SK-N-SH (cell line): ENCODE measurements around the gene TOP3B. TPM values are rescaled to one million over a fixed set of nuclear protein-coding genes. Genes with fewer than 3 reads are reported as not detected.

Experiments used
- CTCF ChIA-PET: fragments of 300-600, 350-600 bp; formaldehyde crosslinking; extraction: SDS; loops from one replicate; lab custom pipeline; 2021; lab: Yijun Ruan, JAX
- POLR2A ChIA-PET: fragments of 350-600 bp; sonication (Branson Sonifier 250); formaldehyde crosslinking; extraction: SDS; loops from one replicate; lab custom pipeline; 2020; ENCODE audit warnings: antibody characterized with exemption, inconsistent platforms; lab: Yijun Ruan, JAX
- DNase-seq: peaks from one replicate; pipeline ENCODE4 v3.0.0; 2012
- H2AFZ ChIP-seq: fragments of 200-600 bp; sonication (generic); 2 replicates; pipeline ENCODE4 v1.8.1; 2016; ENCODE audit warnings: antibody characterized with exemption, mild to moderate bottlenecking, low read depth
- H3F3A ChIP-seq: fragments of 200-600 bp; sonication (generic); replicated peaks from 2 replicates; pipeline ENCODE3; 2016; ENCODE audit warnings: antibody characterized with exemption, mild to moderate bottlenecking; ENCODE audit not compliant: insufficient read depth
- H3K27ac ChIP-seq, 2 experiments: fragments of 200-500 bp in 1 of 2; fragments of 200-600 bp in 1 of 2; sonication (Bioruptor generic) in 1 of 2; sonication (generic), shearing (Covaris generic) in 1 of 2; 2 replicates each; pipeline versions ENCODE4 v1.5.1 to v1.6.1; 2014 to 2016; ENCODE audit warnings: low read depth in 2 of 2, inconsistent platforms in 1 of 2, low read length in 1 of 2, mild to moderate bottlenecking in 1 of 2, mixed read lengths in 1 of 2
- H3K27me3 ChIP-seq: fragments of 200-600 bp; sonication (generic), shearing (Covaris generic); 2 replicates; pipeline ENCODE4 v1.6.1; 2016; ENCODE audit warnings: mixed run types; ENCODE audit not compliant: insufficient read depth
- H3K36me3 ChIP-seq, 2 experiments: fragments of 200-500 bp in 1 of 2; fragments of 200-600 bp in 1 of 2; sonication (Bioruptor generic) in 1 of 2; sonication (generic) in 1 of 2; replicated peaks in 1 of 2; 2 replicates each; pipeline versions ENCODE3 to v1.5.1; 2014 to 2016; ENCODE audit warnings: low read length in 1 of 2, mild to moderate bottlenecking in 1 of 2; ENCODE audit not compliant: insufficient read depth in 2 of 2, control insufficient read depth in 1 of 2
- H3K4me1 ChIP-seq, 2 experiments: fragments of 200-500 bp in 1 of 2; fragments of 200-600 bp in 1 of 2; sonication (Bioruptor generic) in 1 of 2; sonication (generic), shearing (Covaris generic) in 1 of 2; 2 replicates each; pipeline versions ENCODE4 v1.5.1 to v1.6.1; 2014 to 2016; ENCODE audit warnings: low read depth in 1 of 2, low read length in 1 of 2, mixed run types in 1 of 2; ENCODE audit not compliant: insufficient read depth in 2 of 2, control insufficient read depth in 1 of 2
- H3K4me2 ChIP-seq: fragments of 200-600 bp; sonication (generic), shearing (Covaris generic); 2 replicates; pipeline ENCODE4 v1.6.1; 2017; ENCODE audit warnings: mixed run types
- H3K4me3 ChIP-seq, 2 experiments: fragments of 200-500 bp in 1 of 2; fragments of 200-600 bp in 1 of 2; sonication (Bioruptor generic) in 1 of 2; sonication (generic), shearing (Covaris generic) in 1 of 2; 2 replicates each; pipeline versions ENCODE4 v1.5.1 to v1.8.1; 2014 to 2016; ENCODE audit warnings: low read depth in 2 of 2, inconsistent platforms in 1 of 2, low read length in 1 of 2, mild to moderate bottlenecking in 1 of 2, mixed read lengths in 1 of 2, moderate library complexity in 1 of 2
- H3K79me2 ChIP-seq: fragments of 200-600 bp; sonication (generic); 2 replicates; pipeline ENCODE4 v1.8.1; 2017; ENCODE audit warnings: mild to moderate bottlenecking; ENCODE audit not compliant: insufficient read depth
- H3K9ac ChIP-seq: fragments of 200-600 bp; sonication (generic); 2 replicates; pipeline ENCODE4 v1.6.1; 2017; ENCODE audit warnings: mixed run types
- H3K9me2 ChIP-seq: fragments of 200-600 bp; sonication (generic); 2 replicates; pipeline ENCODE4 v1.6.1; 2017; ENCODE audit warnings: mixed run types
- H3K9me3 ChIP-seq: fragments of 200-600 bp; sonication (generic); 2 replicates; pipeline ENCODE4 v1.6.1; 2017; ENCODE audit warnings: mixed run types, mild to moderate bottlenecking, moderate library complexity
- H4K20me1 ChIP-seq: fragments of 200-600 bp; sonication (generic); 2 replicates; pipeline ENCODE4 v1.6.1; 2017; ENCODE audit warnings: mild to moderate bottlenecking, mixed run types; ENCODE audit not compliant: insufficient read depth
- CHD2 ChIP-seq: fragments of 150-350 bp; IDR thresholded peaks from 2 replicates; pipeline ENCODE4 v1.6.1; 2018; ENCODE audit warnings: low read length; ENCODE audit not compliant: partially characterized antibody
- EP300 ChIP-seq, 2 experiments: IDR thresholded peaks; 2 replicates each; pipeline versions ENCODE4 v1.4.0 to v1.6.1; 2012; ENCODE audit warnings: borderline replicate concordance in 1 of 2, low read depth in 1 of 2, low read length in 1 of 2
- FOSL2 ChIP-seq: IDR thresholded peaks from 2 replicates; pipeline ENCODE4 v1.4.0; 2012; ENCODE audit warnings: low read depth, mild to moderate bottlenecking, moderate library complexity, borderline replicate concordance
- MXI1 ChIP-seq: IDR thresholded peaks from 2 replicates; pipeline ENCODE4 v1.6.1; 2012; ENCODE audit warnings: mild to moderate bottlenecking, low read depth, low read length, improper control_type of control experiment
- PBX3 ChIP-seq: IDR thresholded peaks from 2 replicates; pipeline ENCODE4; 2012
- POLR2AphosphoS5 ChIP-seq: IDR thresholded peaks from 2 replicates; pipeline ENCODE4 v1.6.1; 2012; ENCODE audit warnings: low read depth, low read length
- RAD21 ChIP-seq: IDR thresholded peaks from 2 replicates; pipeline ENCODE4 v1.6.1; 2012; ENCODE audit warnings: mild to moderate bottlenecking, low read length
- TEAD4 ChIP-seq: IDR thresholded peaks from 2 replicates; pipeline ENCODE4 v1.4.0; 2012; ENCODE audit warnings: mild to moderate bottlenecking, borderline replicate concordance; ENCODE audit not compliant: insufficient read depth
- YY1 ChIP-seq: IDR thresholded peaks from 2 replicates; pipeline ENCODE4 v1.4.0; 2012; ENCODE audit warnings: low read depth, mild to moderate bottlenecking
- ZBTB33 ChIP-seq: IDR thresholded peaks from 2 replicates; pipeline ENCODE4 v1.4.0; 2012; ENCODE audit warnings: low read depth, borderline replicate concordance
- WGBS: methylation state at CpG from one replicate; pipeline ENCODE4 v1.1.6; 2017; ENCODE audit warnings: low lambda C conversion rate; 5-methylcytosine and 5-hydroxymethylcytosine counted together
- polyA plus RNA-seq, 3 experiments: library from polyadenylated mRNA; depleted of rRNA; stranded (reverse); fragments of >200 nt; gene quantifications; 2 replicates each; pipeline ENCODE4 v1.2.3, GENCODE V29; 2012

The TOP3B gene
- polyA plus RNA-seq, 1 of the 3 experiments (the other 2 are of a cell fraction) = 14.4 TPM

- Histone ChIP-seq H3K9ac (no peak overlapping the region), H3K9me3 (no peaks in the 10 kb centered on the region), H3K79me2 (peaks cover 25% of the 10 kb centered on the region; the same call in 1 of the 2 replicates), H3K4me2 (no peak overlapping the region), H3F3A (no peaks in the 10 kb centered on the region), H3K4me1 (peaks cover 5 to 6% of the 10 kb centered on the region in 2 experiments; a peak in 1 of 4 replicates), H3K27ac (no peak overlapping the region), H4K20me1 (no peaks in the 10 kb centered on the region), H2AFZ (no peak overlapping the region), H3K4me3 (no peak overlapping the region), H3K9me2 (no peaks in the 10 kb centered on the region), H3K36me3 (peaks cover 43 to 60% of the 10 kb centered on the region in 2 experiments), H3K27me3 (no peaks in the 10 kb centered on the region)
- WGBS = 90% methylated on average over 3 of the region's 3 CpGs
- TF ChIP-seq MXI1 (no peak), TEAD4 (no peak), YY1 (no peak), FOSL2 (no peak)
- ChIA-PET POLR2A (no interaction called here), CTCF (interaction anchor here (1.5 to 2.5 kb wide), 3 partner anchors 11 to 24 kb away, joined by 3 to 10 read pairs (median 5); partner anchors contain the start of gene PPM1F)
- no peak for DNase-seq
Observed at GRCh38 chr22:21932347-21932746, 50.2 kb downstream of the TOP3B start.

GRCh38 chr22:21931056-21931455 lies 51.5 kb downstream of the TOP3B start:
- H3K9me2 ChIP-seq = no peaks in the 10 kb centered on the region
- H3K27me3 ChIP-seq = no peaks in the 10 kb centered on the region
- no peaks in the 10 kb centered on the region for H4K20me1 ChIP-seq
- TF ChIP-seq RAD21 = no peak
- peaks cover 43 to 59% of the 10 kb centered on the region in 2 experiments for H3K36me3 ChIP-seq
- DNase-seq = no peak
- no peaks in the 10 kb centered on the region for H3F3A ChIP-seq
- H3K9me3 ChIP-seq = no peaks in the 10 kb centered on the region
- 97% methylated on average over 11 of the region's 12 CpGs for WGBS
- H3K9ac ChIP-seq = no peak overlapping the region
- POLR2A ChIA-PET = no interaction called here
- H3K4me1 ChIP-seq = peaks cover 0 to 5% of the 10 kb centered on the region in 2 experiments; a peak in 1 of 4 replicates
- H3K4me3 ChIP-seq = no peak overlapping the region
- peaks cover 19% of the 10 kb centered on the region; the same call in 1 of the 2 replicates for H3K79me2 ChIP-seq
- H2AFZ ChIP-seq = no peak overlapping the region
- CTCF ChIA-PET = interaction anchor here (1.5 to 2.5 kb wide), 3 partner anchors 9 to 173 kb away, joined by 3 to 10 read pairs (median 5); partner anchors contain the start of gene PPM1F
- H3K27ac ChIP-seq = no peak overlapping the region
- no peak overlapping the region for H3K4me2 ChIP-seq

- DNase-seq = no peak
- TF ChIP-seq PBX3 (no peak), POLR2AphosphoS5 (no peak), EP300 (IDR thresholded peaks at IDR 0.05; ENCODE audit: borderline replicate concordance in 1 of 2, low read depth in 1 of 2, low read length in 1 of 2) (no peak), CHD2 (no peak), ZBTB33 (no peak), YY1 (no peak)
- WGBS = 100% methylated on average over 2 of the region's 6 CpGs
- H3K27ac ChIP-seq = no peak overlapping the region
- ChIA-PET POLR2A (no interaction called here), CTCF (interaction anchor here (1.5 to 15.9 kb wide), 2 partner anchors 9 to 171 kb away, joined by 3 to 145 read pairs; no protein-coding TSS in a partner anchor)
- H4K20me1 ChIP-seq = no peaks in the 10 kb centered on the region
- peaks cover 1% of the 10 kb centered on the region; the same call in 1 of the 2 replicates for H3K79me2 ChIP-seq
- H3K36me3 ChIP-seq = peaks cover 35 to 59% of the 10 kb centered on the region in 2 experiments
- no peak overlapping the region for H2AFZ ChIP-seq
- H3K9me3 ChIP-seq = no peaks in the 10 kb centered on the region
- no peak overlapping the region for H3K4me3 ChIP-seq
- H3K9ac ChIP-seq = no peak overlapping the region
- no peaks in the 10 kb centered on the region for H3K27me3 ChIP-seq
- peaks cover 0 to 5% of the 10 kb centered on the region in 2 experiments; a peak in 1 of 4 replicates for H3K4me1 ChIP-seq
- no peaks in the 10 kb centered on the region for H3K9me2 ChIP-seq
- no peak overlapping the region for H3K4me2 ChIP-seq
- no peaks in the 10 kb centered on the region for H3F3A ChIP-seq
Observed at GRCh38 chr22:21929253-21929652, 53.3 kb downstream of the TOP3B start.
